Urothelium cell line (cell line): ENCODE data around the gene NOD1.
"Not testable (repeated sequence)": the region's sequence is repeated elsewhere in the genome, so short reads cannot be mapped to it uniquely, and the experiment has no call there.

Source experiments
- DNase-seq: peaks from one replicate; pipeline ENCODE4 v3.0.0; 2011; ENCODE audit warnings: low spot score, mixed read lengths
- FAIRE-seq: peaks from 2 replicates; lab custom pipeline; 2011; peaks lifted over from hg19 to GRCh38; lab: Jason Lieb, UNC

Gene NOD1

DNA sequence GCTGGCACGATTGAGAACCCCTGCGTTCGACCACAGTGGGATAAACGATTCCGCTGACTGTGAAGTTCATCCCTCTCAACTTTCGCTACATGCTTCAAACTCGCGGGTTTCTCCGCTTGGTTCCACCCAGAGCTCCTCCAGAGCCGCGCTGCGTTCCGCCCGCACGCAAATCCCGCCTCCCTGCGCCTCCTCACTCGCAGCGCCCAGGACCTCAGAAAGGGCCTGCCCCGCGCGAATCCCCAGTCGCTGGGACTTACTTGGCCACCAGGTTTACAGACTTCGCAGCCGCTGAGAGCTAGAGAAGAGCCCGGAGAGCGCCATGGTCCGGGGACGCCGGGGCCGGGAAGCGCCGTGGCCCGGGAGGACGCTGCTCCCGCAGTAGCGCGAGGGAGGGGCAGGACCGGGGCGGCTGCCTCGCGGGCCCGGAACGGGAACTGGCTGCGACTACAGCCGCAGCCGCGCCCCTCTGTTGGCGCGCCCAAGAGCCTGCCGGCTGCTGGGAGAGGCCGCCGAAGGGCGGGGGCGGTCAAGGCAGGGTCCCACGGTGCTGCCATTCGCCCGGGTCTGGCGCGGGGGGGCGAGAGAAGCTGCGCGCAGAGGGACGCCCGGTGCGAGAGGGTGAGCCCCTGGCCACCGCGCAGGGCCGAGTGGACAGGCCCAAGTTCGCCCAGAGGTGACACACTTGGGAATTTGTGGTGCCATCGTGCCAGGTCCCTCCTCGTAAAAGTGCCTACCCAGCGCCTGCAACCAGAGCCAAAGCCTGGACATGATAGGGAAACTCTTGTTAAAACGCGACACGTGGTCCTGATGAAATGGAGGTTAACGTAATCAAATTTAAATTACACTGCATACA lies at the start of gene NOD1:
Gene NOD1, minus strand, starts transcription at position 436 of the 853 bp plus-strand sequence. CDS start 21,863 bp downstream, outside the sequence.
- peak; percentile 94 for DNase-seq
- peak; percentile 9 for FAIRE-seq

- FAIRE-seq, DNase-seq: not testable (repeated sequence)
These were observed 48.7 kb upstream of the NOD1 start for GRCh38 chr7:30527297-30527696.

- DNase-seq (no peak), FAIRE-seq (no peak)
These were observed 47.6 kb upstream of the NOD1 start for GRCh38 chr7:30526163-30526562.

DNA sequence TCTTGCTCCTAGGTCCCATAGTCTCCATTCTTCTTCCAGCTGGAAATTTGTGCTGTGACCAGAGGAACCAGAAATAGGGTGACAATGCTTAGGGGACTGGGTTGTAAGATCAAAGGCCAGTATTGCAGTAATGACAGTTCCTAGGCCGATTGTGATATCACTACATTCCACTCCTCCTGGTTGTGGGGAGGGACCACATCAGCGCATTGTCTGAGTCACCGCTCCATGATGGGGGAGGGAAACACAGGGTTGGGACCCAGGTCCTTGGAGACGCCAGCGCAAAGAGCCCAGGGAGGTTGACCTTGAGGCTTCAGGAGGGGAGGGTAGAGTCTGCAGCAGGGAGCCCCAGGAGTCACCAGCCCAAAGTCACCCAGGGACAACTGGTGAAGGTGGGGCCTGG lies 46.8 kb upstream of the NOD1 start:
- DNase-seq (no peak), FAIRE-seq (no peak)

GRCh38 chr7:30524545-30524944 lies 46.0 kb upstream of the NOD1 start:
- DNase-seq (no peak), FAIRE-seq (no peak)

GRCh38 chr7:30523466-30523865 lies 44.9 kb upstream of the NOD1 start:
- DNase-seq (no peak), FAIRE-seq (no peak)

GRCh38 chr7:30522159-30522558 lies 43.6 kb upstream of the NOD1 start:
- FAIRE-seq, result no peak
- DNase-seq, result no peak

DNA sequence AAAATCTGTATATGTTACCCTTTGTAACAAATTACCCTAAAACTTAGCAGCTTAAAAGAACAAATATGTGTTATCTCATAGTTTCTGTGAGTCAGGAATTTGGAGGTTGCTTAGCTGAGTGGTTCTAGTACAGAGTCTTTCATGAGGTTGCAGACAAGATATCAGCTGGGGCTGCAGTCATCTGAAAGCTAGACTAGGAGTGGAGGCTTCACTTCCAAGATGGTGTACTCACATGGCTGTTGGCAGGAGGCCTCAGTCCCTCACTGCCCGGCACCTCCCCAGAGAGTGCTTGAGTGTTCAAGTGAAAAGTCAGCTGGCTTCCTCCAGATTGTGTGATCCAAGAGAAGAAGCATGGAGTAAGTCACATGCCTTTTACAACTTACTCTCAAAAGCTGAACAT lies 42.9 kb upstream of the NOD1 start:
- DNase-seq (no peak), FAIRE-seq (no peak)

DNA sequence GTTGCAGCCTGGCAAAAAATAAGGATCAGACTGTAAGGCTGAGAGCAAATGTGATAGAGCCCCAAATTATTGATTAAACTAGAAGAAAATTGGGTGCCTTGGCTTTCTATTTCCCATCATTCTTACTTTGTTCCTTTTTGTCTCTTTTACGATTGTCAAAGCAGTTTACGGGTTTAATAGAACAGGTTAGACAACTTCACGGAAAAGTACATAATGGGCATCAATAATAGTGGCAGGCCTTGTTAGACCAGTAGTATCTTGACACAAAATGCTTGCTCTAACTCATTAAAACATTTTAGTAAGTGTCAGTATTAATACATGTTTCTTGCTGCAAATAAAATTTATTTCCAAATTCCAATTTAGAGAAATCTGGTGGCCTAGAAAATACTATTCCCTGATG lies 40.5 kb upstream of the NOD1 start:
- no peak for FAIRE-seq
- no peak for DNase-seq

DNA sequence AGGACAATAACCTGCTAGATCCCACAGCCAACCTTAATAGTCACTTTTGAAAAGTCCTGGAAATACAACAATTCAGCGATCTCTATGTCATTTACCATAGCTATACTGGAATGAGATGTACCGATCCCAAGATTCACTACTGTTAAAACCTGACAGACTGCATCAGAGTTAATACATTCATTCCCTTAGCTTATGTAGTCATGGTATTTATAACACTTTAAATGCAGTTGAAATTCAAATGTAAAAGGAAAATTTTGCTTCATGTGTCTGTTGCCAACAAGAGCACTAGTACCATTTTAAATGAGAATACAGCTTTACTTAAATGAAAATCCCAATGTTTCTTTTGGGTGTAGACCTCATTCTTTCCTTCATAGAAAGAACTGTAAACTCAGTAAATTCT lies 37.2 kb upstream of the NOD1 start:
- DNase-seq, result no peak
- no peak for FAIRE-seq

- DNase-seq (no peak), FAIRE-seq (no peak)
These were observed 36.2 kb upstream of the NOD1 start for GRCh38 chr7:30514776-30515175.

DNA sequence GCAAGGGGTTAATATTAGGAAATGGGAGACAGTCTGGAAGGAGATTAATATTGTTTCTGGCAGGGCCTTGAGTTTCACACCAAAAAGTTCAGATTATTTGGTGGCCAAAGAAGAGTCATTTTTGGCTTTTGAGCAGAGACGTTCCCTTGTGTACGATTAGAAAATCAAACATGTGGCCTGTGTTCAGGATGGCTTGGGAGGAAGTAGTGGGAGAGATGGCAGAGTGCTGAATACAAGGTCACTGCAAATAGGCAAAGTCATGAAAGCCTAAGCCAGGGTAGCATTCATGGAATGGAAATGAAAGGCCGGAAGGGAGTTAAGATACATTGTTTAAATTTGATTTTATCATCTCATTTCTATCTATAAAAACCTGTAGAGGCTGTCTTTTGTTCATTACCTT lies 35.6 kb upstream of the NOD1 start:
- no peak for FAIRE-seq

GRCh38 chr7:30513762-30514161 lies 35.2 kb upstream of the NOD1 start:
- FAIRE-seq (no peak), DNase-seq (no peak)

More for the DNA sequence above, 35.6 kb upstream of the NOD1 start:
- no peak for DNase-seq

DNA sequence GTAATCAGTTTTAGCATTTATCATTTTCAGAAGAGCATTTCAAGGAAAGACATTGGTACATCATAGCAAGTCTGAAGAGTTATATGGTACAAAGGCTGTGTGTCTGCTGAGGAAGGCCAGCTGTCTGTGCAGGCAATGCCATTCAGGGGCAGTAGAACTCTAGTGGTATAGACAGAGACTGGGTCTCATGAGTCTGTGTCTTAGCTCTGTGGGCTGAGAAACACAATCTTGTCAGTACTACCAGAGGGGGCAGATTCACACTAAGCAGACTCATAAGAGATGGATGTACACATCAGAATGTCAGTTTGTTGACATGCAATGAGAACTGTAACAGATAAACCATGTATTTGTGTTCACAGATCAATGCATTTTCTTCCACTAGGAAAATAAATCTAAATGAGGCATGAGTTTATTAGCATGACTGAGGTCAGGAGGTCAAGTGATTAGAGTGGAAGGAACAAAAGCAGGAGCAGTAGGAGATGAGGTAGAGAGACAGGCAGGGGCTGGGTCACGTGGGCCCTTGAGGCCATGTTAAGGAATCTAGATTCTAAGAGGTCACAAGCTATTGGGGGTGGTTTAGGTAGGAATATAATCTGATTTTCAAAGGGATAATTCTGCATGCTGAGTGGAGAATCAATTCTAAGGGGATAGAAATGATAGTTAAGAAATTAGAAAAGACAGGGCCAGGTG lies 33.5 kb upstream of the NOD1 start:
- FAIRE-seq, result peak; percentile 53
- no peak for DNase-seq

GRCh38 chr7:30511494-30511893 lies 32.9 kb upstream of the NOD1 start:
- FAIRE-seq (no peak), DNase-seq (no peak)

- no peak for FAIRE-seq
- DNase-seq, result peak; percentile 28
These were observed 31.8 kb upstream of the NOD1 start for GRCh38 chr7:30510124-30511075.

- not testable (repeated sequence) for FAIRE-seq, DNase-seq
These were observed 30.7 kb upstream of the NOD1 start for GRCh38 chr7:30509171-30509857.

GRCh38 chr7:30507346-30507900 lies 28.8 kb upstream of the NOD1 start:
- not testable (repeated sequence) for FAIRE-seq, DNase-seq

DNA sequence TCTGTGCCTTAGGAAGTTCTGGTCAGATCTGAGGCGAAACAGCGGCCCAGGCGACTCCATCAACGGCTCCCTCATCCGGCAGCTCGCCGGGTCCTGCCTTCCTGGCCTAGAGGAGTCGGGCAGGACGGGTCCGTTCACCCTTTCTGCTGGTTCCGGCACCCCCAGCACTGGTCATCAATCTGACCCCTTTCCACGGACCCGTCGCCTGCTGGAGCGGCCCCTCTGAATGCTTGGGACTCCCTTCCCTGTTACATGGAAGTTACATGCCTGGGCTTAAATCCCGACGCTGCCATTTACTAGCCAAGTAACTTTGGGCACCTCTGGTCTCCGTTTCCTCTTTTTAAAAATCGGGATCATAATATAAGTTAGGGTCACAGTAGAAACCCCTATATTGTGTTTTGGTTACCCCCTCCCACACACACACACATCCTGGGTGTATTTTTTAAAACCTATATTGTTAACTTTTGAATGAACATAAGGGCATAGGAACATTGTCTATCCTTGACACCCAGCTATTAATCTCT lies 26.7 kb upstream of the NOD1 start:
- no peak for FAIRE-seq

More for the DNA sequence above, 26.7 kb upstream of the NOD1 start:
- no peak for DNase-seq
